ENCODE results near the gene MYO3B. TPM values are rescaled to one million over a fixed set of nuclear protein-coding genes. Genes with fewer than 3 reads are reported as not detected.

The MYO3B gene
- total RNA-seq, 2 donors from 2014 or later = 0.09 to 0.74 TPM

DNA sequence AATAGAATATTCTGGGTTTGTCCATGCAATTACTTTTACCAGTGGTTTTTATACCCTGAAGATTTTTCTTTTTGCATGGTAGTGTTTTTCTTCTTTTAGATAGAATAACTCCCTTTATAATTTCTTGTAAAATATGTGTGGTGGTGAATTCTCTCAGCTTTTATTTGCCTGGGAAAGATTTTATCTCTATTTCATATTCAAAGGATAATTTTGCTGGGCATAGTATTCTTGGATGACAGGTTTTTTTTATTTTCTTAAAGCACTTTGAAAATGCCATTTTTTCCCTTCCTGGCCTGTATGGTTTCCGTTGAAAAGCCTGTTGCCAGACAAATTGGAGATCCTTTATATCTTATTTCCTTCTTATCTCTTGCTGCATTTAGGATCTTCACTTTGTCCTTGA is 113.5 kb downstream of the MYO3B start:
- no peak for DNase-seq (ENCODE audit: low spot score)
- H3K4me1 ChIP-seq (replicated peaks) = no peaks in the 10 kb centered on the region
- intact Hi-C loops (cut with DNase I) = no loop called here
- no peaks in the 10 kb centered on the region for H3K27me3 ChIP-seq (replicated peaks; ENCODE audit: insufficient read depth)
- H3K27ac ChIP-seq = no peak overlapping the region
- 75% methylated on average over 1 of the region's 1 CpG for WGBS
- H3K4me3 ChIP-seq = no peak overlapping the region
- TF ChIP-seq POLR2AphosphoS5 (IDR thresholded peaks at IDR 0.05) (no peak), POLR2A (IDR thresholded peaks at IDR 0.05) (no peak)
- TF ChIP-seq, protein P1, sequence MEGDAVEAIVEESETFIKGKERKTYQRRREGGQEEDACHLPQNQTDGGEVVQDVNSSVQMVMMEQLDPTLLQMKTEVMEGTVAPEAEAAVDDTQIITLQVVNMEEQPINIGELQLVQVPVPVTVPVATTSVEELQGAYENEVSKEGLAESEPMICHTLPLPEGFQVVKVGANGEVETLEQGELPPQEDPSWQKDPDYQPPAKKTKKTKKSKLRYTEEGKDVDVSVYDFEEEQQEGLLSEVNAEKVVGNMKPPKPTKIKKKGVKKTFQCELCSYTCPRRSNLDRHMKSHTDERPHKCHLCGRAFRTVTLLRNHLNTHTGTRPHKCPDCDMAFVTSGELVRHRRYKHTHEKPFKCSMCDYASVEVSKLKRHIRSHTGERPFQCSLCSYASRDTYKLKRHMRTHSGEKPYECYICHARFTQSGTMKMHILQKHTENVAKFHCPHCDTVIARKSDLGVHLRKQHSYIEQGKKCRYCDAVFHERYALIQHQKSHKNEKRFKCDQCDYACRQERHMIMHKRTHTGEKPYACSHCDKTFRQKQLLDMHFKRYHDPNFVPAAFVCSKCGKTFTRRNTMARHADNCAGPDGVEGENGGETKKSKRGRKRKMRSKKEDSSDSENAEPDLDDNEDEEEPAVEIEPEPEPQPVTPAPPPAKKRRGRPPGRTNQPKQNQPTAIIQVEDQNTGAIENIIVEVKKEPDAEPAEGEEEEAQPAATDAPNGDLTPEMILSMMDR (IDR thresholded peaks at IDR 0.05) = no peak
- no peaks in the 10 kb centered on the region for H3K36me3 ChIP-seq
- H3K9me3 ChIP-seq = no peaks in the 10 kb centered on the region

DNA sequence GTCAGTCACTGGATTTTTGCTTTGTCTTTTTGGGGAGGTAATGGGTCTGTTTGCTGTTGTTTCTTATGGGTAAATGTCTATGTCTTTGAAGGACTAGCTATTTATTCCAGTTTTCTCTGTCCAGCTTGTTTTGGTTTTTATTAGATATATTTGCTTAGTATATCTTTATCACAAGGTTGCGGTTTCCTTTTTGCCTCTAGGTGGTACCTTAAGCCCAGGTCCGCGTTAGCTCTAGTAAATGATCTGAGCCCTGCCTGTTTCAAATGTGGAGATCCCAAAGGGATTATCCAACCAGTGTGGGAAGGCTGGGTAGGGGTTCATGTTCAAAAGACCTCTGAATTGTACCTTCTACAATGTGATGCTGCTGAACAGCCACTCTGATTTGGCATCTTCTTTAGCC is 114.5 kb downstream of the MYO3B start:
- no peak for DNase-seq (ENCODE audit: low spot score)
- H3K4me3 ChIP-seq = no peak overlapping the region
- intact Hi-C loops (cut with DNase I) = no loop called here
- TF ChIP-seq POLR2AphosphoS5 (IDR thresholded peaks at IDR 0.05) (no peak), POLR2A (IDR thresholded peaks at IDR 0.05) (no peak)
- TF ChIP-seq, protein P1 (IDR thresholded peaks at IDR 0.05) = no peak
- no peaks in the 10 kb centered on the region for H3K27me3 ChIP-seq (replicated peaks; ENCODE audit: insufficient read depth)
- no peaks in the 10 kb centered on the region for H3K4me1 ChIP-seq (replicated peaks)
- no peaks in the 10 kb centered on the region for H3K36me3 ChIP-seq
- 73% methylated on average over 3 of the region's 3 CpGs for WGBS
- H3K9me3 ChIP-seq = no peaks in the 10 kb centered on the region
- H3K27ac ChIP-seq = no peak overlapping the region

DNA sequence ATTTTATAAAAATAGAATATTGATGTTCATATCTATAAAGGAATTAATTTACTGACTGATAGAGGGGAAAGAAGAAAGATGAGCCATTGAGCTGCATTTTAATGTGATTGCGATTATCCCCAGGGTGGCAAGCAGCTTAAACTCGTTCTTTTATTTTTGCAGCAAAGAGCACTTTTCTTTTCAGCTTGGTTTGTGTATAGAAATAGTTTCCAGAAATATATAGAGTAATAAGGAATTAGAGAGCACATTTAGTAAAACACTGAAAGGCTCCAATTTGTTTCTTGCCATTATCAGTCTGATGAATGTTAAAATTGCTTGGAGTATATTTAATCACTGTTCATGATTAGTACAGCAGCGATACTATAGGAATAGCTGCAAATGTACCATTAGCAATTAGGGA is 119.5 kb downstream of the MYO3B start:
- TF ChIP-seq, protein P1 (IDR thresholded peaks at IDR 0.05) = no peak
- TF ChIP-seq POLR2AphosphoS5 (IDR thresholded peaks at IDR 0.05) (no peak), POLR2A (IDR thresholded peaks at IDR 0.05) (no peak)
- no peaks in the 10 kb centered on the region for H3K9me3 ChIP-seq
- 96% methylated on average over 3 of the region's 3 CpGs for WGBS
- H3K27ac ChIP-seq = no peak overlapping the region
- intact Hi-C loops (cut with DNase I) = no loop called here
- no peaks in the 10 kb centered on the region for H3K27me3 ChIP-seq (replicated peaks; ENCODE audit: insufficient read depth)
- no peaks in the 10 kb centered on the region for H3K36me3 ChIP-seq
- DNase-seq (ENCODE audit: low spot score) = no peak
- no peak overlapping the region for H3K4me3 ChIP-seq
- H3K4me1 ChIP-seq (replicated peaks) = no peaks in the 10 kb centered on the region

DNA sequence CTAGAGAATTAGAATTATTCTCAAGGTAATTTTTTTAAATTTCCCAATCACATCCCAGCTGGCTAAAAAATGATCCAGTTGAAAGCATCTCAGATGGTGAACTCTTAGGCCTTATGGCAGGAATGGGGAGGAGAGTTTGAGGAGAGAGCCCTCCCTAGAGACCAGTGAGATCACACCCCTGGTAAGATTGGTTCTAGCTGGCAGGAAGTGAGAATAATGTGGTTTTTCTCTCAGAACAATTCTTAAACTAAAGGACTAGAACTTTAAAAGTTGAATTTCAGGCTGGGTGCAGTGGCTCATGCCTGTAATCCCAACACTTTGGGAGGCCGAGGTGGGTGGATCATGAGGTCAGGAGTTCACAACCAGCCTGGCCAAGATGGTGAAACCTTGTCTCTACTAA is 120.2 kb downstream of the MYO3B start:
- intact Hi-C loops (cut with DNase I) = no loop called here
- TF ChIP-seq, protein P1 (IDR thresholded peaks at IDR 0.05) = no peak
- TF ChIP-seq POLR2A (IDR thresholded peaks at IDR 0.05) (no peak), POLR2AphosphoS5 (IDR thresholded peaks at IDR 0.05) (no peak)
- Histone ChIP-seq H3K4me1 (replicated peaks) (no peaks in the 10 kb centered on the region), H3K36me3 (no peaks in the 10 kb centered on the region), H3K27me3 (replicated peaks; ENCODE audit: insufficient read depth) (no peaks in the 10 kb centered on the region), H3K4me3 (no peak overlapping the region), H3K9me3 (no peaks in the 10 kb centered on the region), H3K27ac (no peak overlapping the region)
- 57% methylated on average over 1 of the region's 1 CpG for WGBS
- no peak for DNase-seq (ENCODE audit: low spot score)

DNA sequence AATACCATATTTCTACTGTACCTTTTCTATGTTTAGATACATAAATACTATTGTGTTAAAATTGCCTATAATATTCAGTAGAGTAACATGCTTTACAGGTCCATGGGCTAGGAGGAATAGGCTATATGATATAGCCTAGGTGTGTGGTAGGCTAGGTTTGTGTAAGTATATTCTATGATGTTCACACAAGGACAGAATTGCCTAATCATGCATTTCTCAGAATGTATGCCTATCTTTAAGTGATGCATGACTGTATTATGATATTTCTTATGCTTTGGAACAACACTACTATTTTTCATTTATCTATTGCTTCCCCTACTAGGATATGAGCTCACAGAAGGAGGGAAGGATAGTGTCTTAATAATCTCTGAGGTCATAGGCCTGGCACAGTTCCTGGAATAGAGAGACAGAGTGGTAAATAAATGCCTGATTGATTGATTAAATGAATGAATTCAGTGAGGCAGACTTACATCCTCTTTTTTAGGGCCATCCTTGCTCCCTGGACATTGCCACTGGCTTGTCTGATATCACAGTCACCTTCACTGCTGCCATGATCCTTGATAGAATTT is 121.0 kb downstream of the MYO3B start:
- H3K4me1 ChIP-seq (replicated peaks) = no peaks in the 10 kb centered on the region
- TF ChIP-seq, protein P1 (IDR thresholded peaks at IDR 0.05) = no peak
- TF ChIP-seq POLR2AphosphoS5 (IDR thresholded peaks at IDR 0.05) (no peak), POLR2A (IDR thresholded peaks at IDR 0.05) (no peak)
- intact Hi-C loops (cut with DNase I) = no loop called here
- H3K36me3 ChIP-seq = no peaks in the 10 kb centered on the region
- no peaks in the 10 kb centered on the region for H3K27me3 ChIP-seq (replicated peaks; ENCODE audit: insufficient read depth)
- no peaks in the 10 kb centered on the region for H3K9me3 ChIP-seq
- no peak for DNase-seq (ENCODE audit: low spot score)
- no peak overlapping the region for H3K27ac ChIP-seq
- no peak overlapping the region for H3K4me3 ChIP-seq

Measured in prostate gland (tissue), 2 donors.